Natural killer cell treated with Interleukin-12 subunit alpha and Interleukin-12 subunit beta and Interleukin-15 and Interleukin-18, amount 100 ng/mL, for 72 hours (primary cell): Measurements from ENCODE around the gene ZCWPW1. TPM values are rescaled to one million over a fixed set of nuclear protein-coding genes. Genes with fewer than 3 reads are reported as not detected.

ENCODE experiments used
- ATAC-seq, 2 donors: fragments of 150-1000 bp; cut with Tn5 transposase in 1 of 2; sonication (Bioruptor Pico), chemical (Tn5 transposase) in 1 of 2; 2 replicates each; pipeline ENCODE4 v1.10.0; 2021
- DNase-seq: peaks from one replicate; pipeline ENCODE4 v3.0.0; 2022; ENCODE audit warnings: low spot score
- H3K27ac Mint-ChIP-seq, 2 donors: 1 replicate in 1 of 2; 2 replicates in 1 of 2; pipeline ENCODE4 v1.8.0; 2022; ENCODE audit warnings: mixed read lengths in 2 of 2, mild to moderate bottlenecking in 1 of 2, moderate library complexity in 1 of 2
- H3K27me3 Mint-ChIP-seq, 2 donors: 1 replicate in 1 of 2; 2 replicates in 1 of 2; pipeline ENCODE4 v1.8.0; 2022; ENCODE audit warnings: mixed read lengths in 2 of 2
- H3K36me3 Mint-ChIP-seq: one replicate; pipeline ENCODE4 v1.8.0; 2022; ENCODE audit warnings: mixed read lengths
- H3K4me1 Mint-ChIP-seq, 2 donors: 1 replicate in 1 of 2; 2 replicates in 1 of 2; pipeline ENCODE4 v1.8.0; 2022; ENCODE audit warnings: low read depth in 2 of 2, mixed read lengths in 2 of 2, mild to moderate bottlenecking in 1 of 2
- H3K4me3 Mint-ChIP-seq: one replicate; pipeline ENCODE4 v1.8.0; 2022; ENCODE audit warnings: mixed read lengths
- H3K9me3 Mint-ChIP-seq: 2 replicates; pipeline ENCODE4 v1.8.0; 2022; ENCODE audit warnings: mixed read lengths
- total RNA-seq, 2 donors: library from RNA; stranded (reverse); gene quantifications; one replicate each; pipeline ENCODE4 v1.2.3, GENCODE V29; 2022

ZCWPW1 gene, protein sequence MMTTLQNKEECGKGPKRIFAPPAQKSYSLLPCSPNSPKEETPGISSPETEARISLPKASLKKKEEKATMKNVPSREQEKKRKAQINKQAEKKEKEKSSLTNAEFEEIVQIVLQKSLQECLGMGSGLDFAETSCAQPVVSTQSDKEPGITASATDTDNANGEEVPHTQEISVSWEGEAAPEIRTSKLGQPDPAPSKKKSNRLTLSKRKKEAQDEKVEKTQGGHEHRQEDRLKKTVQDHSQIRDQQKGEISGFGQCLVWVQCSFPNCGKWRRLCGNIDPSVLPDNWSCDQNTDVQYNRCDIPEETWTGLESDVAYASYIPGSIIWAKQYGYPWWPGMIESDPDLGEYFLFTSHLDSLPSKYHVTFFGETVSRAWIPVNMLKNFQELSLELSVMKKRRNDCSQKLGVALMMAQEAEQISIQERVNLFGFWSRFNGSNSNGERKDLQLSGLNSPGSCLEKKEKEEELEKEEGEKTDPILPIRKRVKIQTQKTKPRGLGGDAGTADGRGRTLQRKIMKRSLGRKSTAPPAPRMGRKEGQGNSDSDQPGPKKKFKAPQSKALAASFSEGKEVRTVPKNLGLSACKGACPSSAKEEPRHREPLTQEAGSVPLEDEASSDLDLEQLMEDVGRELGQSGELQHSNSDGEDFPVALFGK
- total RNA-seq = 1 to 10 TPM; 1.3 to 2.5 TPM

DNA sequence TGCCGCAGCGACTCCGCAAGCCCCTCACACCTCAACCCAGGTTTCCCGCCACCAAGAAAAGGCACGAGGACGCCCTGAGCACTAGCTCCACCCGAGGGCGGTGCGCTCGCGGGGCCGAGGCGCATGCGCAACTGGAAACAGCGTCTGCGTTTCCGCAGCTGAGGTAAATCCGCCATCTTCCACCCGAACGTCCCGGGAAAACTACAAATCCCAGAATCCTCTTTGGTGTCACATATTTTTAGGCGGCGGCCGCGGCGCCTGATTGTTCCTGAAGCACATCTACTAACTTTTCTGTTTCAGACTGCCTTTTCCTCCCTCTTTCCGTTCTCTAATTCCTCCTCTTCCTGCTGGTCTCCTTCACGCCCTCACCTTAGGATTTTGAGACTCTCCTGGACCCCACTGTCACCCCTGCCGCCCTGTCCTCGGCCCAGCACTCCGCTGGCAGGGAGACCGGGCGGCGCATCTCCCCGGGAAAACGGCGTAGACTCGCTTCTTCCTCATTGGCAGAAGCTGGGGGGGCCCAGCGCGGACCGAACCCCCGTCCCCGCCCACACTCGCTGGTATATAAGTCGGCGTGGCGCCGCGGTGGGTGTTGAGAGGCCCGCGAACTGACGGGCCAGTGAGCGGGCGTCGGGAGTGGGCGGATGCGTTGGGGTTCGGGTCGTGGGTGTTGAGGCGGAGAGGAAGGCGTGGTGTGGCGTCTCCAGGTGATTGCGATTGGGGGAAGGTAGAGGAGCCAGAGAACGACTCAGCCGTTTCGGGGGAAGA is at the start of gene ZCWPW1:
ZCWPW1 (minus strand) TSS at position 505 of the 768 bp plus-strand sequence. CDS start 8,054 bp downstream, outside the sequence.
- Mint-ChIP-seq H3K4me3 (peak within 1 kb of the TSS; percentile 97), H3K4me1 (peaks cover 39 to 46% of the 10 kb centered on the region in 2 donors), H3K27me3 (no peaks in the 10 kb centered on the region), H3K36me3 (peaks cover 10% of the 10 kb centered on the region), H3K9me3 (no peaks in the 10 kb centered on the region), H3K27ac (peak within 1 kb of the TSS; percentile 99 to 100)
- DNase-seq = peak; percentile 97
- peak; percentile 76 to 79 for ATAC-seq

DNA sequence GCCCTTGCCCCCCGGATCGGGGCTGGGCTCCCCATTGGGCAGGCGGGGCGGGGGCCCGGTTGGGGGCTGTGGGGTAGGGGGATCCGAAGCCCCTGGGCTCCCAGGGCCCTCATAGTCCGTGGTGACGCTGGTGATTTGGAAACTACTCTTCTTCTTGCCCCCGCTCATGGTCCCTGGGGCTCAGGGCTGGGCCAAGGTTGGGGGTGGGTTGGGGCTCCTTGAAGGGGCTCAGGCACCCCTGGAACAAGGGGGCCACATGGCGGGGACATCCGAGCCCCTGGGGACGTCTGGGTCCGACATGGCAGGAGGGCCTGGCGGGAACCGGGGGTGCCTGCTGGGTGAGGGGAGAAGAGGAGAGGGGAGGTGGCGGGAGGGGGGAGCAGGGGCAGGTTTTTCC is 49.4 kb upstream of the ZCWPW1 start:
- ATAC-seq = no peak
- Mint-ChIP-seq H3K4me3 (peak overlapping the region; percentile 100), H3K9me3 (no peaks in the 10 kb centered on the region), H3K4me1 (peaks cover 35 to 41% of the 10 kb centered on the region in 2 donors), H3K36me3 (peaks cover 13% of the 10 kb centered on the region), H3K27me3 (no peaks in the 10 kb centered on the region), H3K27ac (peak overlapping the region; percentile 71 to 92)
- DNase-seq = no peak

DNA sequence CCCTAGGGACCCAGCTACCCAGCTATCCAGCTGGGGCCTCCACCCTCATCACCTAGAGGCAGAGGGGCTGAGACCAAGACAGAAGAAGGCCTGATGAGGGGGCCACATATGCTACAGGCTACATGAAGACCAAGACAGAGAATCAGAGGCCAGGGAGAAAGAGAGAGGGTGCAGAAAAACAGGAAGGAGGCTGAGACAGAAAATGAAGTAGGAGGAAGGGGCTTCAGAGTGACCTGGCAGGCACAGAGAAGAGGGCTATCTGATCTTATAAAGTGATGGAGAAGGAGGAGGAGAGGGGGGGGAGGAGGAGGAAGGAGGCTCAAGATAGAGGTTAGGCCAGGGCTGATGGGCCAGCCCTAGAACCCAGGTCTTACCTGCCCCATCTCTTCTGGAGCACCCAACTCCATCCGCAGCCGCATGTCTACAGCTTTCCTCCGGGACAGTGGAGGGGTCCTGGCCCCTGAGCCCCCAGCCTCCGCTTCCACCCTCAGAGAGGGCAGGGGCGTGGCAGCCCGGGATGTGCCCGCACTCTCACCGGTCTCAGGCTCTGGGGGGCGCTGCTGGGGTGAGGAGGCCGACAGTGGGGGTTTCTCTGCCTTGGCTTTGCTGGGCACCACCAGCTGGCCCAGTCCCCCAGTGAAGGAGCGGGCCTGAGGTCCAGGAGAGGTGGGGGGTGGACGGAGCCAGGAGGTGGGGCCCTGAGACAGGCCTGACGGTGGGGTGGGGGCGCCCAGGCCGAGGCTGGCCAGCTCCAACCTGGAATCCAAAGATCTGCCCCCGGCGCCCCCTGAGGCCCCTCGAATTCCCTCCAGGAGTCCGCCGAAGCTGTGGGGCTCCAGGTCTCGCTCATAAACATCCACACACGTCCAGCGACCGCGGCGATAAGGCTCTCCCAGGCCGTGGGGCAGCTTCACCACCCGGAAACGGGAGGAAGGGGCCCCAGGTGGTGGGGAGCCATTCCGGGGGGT is 48.7 kb upstream of the ZCWPW1 start:
- Mint-ChIP-seq H3K27me3 (no peaks in the 10 kb centered on the region), H3K9me3 (no peaks in the 10 kb centered on the region), H3K27ac (peak overlapping the region; percentile 79 to 92), H3K4me3 (peak overlapping the region; percentile 100), H3K4me1 (peaks cover 33 to 41% of the 10 kb centered on the region in 2 donors), H3K36me3 (peaks cover 13% of the 10 kb centered on the region)
- ATAC-seq = no peak
- DNase-seq = no peak

DNA sequence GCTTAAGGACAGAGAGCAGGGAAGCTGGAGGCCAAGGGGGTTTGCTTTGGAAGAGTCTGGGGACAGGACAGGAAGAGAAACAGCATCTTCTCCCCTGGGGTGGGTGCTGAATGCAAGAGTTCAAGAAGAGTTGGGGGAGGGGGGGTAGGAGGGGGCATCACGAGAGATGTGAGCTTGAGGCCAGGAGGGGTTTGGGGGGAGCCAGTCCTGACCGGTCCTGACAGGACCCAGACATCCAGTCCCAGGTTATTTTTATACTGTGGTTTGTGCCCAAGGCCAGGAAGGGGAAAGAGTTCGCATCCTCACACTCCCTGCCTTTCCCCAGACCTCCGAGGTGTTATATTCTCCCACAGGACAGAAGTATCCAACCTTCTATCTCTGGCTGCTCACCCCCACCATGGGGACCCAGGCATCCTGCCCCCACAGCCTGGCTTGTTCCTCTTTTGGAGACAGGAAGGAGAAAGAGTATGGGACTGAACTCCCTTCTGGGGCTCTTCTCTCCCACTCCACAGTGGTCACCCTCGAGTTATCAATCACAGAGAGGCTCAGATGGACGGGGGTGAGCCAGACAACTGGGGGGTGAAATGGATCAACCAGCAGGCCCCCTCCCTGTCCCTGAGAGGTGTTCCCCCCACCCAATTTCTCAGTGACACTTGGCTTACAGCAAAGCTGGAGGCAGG is 47.7 kb upstream of the ZCWPW1 start:
- Mint-ChIP-seq H3K27me3 (no peaks in the 10 kb centered on the region), H3K27ac (peak overlapping the region; percentile 79 to 87), H3K9me3 (no peaks in the 10 kb centered on the region), H3K4me1 (peaks cover 33 to 42% of the 10 kb centered on the region in 2 donors), H3K36me3 (peaks cover 13% of the 10 kb centered on the region), H3K4me3 (peak overlapping the region; percentile 100)
- DNase-seq = no peak
- ATAC-seq = no peak

DNA sequence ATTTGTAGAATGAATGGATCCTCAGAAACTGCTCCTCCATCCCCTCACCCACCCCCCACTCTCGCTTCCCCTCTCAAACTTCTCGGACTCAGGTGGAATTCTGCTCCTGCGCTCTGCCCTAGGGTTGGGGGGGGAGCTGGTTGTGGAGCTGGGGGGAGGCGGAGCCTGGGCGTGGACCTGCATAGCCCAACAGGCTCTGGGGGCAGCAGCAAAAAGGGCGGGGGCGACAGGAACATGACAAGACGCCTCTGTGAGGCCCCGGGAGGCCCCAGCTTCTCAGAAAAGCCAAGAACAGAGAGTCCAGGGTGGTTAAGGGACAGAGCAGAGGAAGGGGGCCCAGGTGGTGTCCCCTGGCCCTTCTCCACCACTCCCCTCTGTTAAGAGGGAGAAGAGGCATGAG is 47.0 kb upstream of the ZCWPW1 start:
- Mint-ChIP-seq H3K27ac (peak overlapping the region; percentile 79 to 87), H3K4me1 (peaks cover 33 to 42% of the 10 kb centered on the region in 2 donors), H3K4me3 (peak overlapping the region; percentile 100), H3K36me3 (peaks cover 13% of the 10 kb centered on the region), H3K27me3 (no peaks in the 10 kb centered on the region), H3K9me3 (no peaks in the 10 kb centered on the region)
- DNase-seq = no peak
- no peak for ATAC-seq

DNA sequence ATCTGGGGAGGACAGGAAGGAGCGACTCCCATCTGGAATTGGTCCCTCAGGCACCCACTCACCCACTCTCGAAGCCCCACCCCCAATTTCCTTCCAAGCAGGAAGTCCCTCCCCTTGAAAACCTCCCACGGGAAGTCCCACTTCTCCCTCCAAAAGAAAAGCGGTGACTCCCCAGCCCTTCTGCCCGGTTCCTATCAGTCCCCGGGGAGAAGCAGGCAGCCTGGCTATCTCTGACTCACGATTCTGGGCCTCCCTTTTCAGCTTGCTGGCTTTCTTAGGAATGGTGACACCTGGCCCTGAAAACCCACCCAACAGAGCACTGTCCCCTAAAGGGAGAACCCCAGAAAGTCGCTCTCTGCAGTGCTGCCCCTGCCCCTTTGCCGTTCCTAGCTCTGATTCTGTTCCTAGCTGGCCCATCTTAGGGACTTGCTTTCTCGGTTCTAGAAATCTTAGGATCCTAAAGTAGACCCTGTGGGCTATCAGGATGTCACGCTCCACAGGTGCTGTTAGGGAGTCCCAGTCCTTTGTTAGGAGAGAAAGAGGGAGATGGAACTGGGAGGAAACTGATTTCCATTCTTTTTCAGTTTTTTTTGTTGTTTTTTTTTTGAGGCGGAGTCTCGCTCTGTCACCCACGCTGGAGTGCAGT is 44.5 kb upstream of the ZCWPW1 start:
- peaks cover 33 to 43% of the 10 kb centered on the region in 2 donors for H3K4me1 Mint-ChIP-seq
- no peaks in the 10 kb centered on the region for H3K27me3 Mint-ChIP-seq
- ATAC-seq (no peak), DNase-seq (no peak)
- peaks cover 7% of the 10 kb centered on the region for H3K36me3 Mint-ChIP-seq
- peak overlapping the region; percentile 27 for H3K4me3 Mint-ChIP-seq
- H3K9me3 Mint-ChIP-seq = no peaks in the 10 kb centered on the region
- peak overlapping the region; percentile 79 to 80 for H3K27ac Mint-ChIP-seq

DNA sequence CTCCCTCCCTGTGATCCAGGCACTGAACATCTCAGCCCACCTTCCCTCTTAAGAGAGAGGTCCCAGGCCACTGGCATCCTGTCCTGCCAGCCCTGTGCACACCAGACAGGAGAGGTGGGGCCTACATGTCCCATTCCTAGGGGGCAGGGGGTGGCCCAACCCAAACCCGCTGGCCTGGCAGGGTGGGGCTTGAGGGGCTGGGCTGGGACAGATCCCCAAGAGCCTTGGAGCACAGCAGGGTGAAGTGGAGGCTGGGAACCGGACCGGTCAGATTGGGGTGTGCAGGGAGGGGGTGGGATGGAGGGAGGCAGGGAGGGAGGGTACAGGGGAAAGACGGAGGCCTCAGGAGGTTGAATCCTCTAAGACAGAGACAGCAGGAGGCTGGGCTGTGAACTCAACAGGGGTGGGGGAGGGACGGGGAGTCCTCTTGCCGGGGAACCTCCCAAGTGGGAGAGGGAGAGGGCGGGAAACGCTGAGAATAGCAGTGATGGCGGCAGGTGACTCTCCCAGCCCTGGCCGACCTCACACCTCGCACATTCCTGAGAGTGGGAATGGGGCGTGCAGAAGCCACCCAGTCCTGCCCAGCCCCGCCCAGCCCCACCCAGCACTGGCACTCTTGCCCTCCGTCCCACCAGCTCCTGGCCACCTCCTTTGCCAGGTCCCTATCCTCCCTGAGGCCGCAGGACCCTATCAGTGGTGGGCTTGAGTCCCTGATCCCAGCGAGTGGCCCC is 43.8 kb upstream of the ZCWPW1 start:
- peaks cover 7% of the 10 kb centered on the region for H3K36me3 Mint-ChIP-seq
- ATAC-seq = no peak
- H3K4me3 Mint-ChIP-seq = no peak overlapping the region
- peak overlapping the region in 1 of 2 donors; percentile 80 for H3K27ac Mint-ChIP-seq
- H3K4me1 Mint-ChIP-seq = peaks cover 33 to 45% of the 10 kb centered on the region in 2 donors
- no peaks in the 10 kb centered on the region for H3K27me3 Mint-ChIP-seq
- no peak for DNase-seq
- no peaks in the 10 kb centered on the region for H3K9me3 Mint-ChIP-seq

DNA sequence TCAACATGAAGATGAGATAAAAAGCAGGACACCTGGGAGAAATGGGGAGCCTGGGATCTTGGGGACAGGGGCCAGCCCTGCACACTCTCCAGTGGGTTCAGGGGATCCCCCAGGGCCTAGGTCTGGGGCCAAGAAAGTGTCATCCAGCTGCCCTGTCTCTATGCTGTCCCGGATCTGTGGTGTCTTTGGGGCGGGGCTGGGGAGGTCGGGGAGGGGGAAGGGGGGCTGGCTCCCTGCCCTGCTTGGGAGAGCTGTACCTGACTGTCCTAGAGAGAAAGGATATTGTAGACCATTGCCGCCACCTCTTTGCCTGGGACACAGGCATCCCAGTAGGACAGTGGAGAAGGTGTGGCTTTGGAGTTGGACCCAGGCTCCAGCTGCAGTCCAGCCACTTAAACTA is 42.5 kb upstream of the ZCWPW1 start:
- H3K4me1 Mint-ChIP-seq = peaks cover 23 to 36% of the 10 kb centered on the region in 2 donors
- peak overlapping the region in 1 of 2 donors; percentile 23 for H3K27ac Mint-ChIP-seq
- DNase-seq (no peak), ATAC-seq (peak in 1 of 2 donors; percentile 29)
- H3K27me3 Mint-ChIP-seq = no peaks in the 10 kb centered on the region
- no peaks in the 10 kb centered on the region for H3K9me3 Mint-ChIP-seq
- H3K4me3 Mint-ChIP-seq = no peak overlapping the region
- H3K36me3 Mint-ChIP-seq = no peaks in the 10 kb centered on the region

DNA sequence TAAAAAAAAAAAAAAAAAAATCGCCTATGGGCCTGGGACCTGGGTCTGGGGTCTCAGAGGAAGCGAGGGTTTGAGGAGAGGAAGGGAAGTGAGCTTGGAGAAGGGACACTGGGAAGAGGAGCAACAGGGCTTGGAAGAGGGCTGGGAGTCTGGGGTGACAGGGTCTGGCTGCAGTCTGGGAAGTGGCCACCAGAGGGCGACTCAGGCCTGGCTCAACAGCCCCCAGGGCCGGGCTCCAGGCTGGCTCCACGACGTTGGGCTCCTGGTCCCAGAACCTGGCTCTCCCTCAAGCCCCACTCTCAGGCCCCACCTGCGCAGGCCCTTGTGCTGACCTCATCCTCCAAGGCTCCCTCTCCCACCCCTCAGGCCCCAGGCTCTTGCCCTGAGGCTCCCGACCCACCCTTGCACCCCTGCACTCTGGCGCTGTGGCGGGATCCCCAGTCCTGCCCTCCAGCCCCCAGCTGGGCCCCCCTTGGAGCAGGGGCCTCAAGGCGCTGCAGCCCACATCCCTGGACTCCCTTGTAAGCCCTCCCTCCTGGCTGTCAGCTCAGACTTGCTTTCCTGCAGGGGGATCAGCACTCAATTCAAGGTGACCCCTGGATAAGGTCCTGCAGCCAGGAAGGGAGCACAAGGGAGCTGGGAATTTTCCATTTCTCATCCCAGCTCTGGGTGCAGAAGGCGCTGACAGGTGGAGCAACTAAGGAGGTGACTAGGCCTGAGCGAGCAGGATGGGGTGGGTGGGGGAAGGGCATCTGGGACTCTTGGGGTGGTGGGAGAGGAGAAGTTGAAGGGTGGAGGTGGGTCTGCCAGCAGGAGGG is 40.9 kb upstream of the ZCWPW1 start:
- Mint-ChIP-seq H3K27me3 (no peaks in the 10 kb centered on the region), H3K27ac (no peak overlapping the region), H3K4me3 (no peak overlapping the region), H3K36me3 (no peaks in the 10 kb centered on the region), H3K4me1 (peaks cover 12 to 26% of the 10 kb centered on the region in 2 donors), H3K9me3 (no peaks in the 10 kb centered on the region)
- ATAC-seq = peak; percentile 86 to 87
- DNase-seq = peak; percentile 77

DNA sequence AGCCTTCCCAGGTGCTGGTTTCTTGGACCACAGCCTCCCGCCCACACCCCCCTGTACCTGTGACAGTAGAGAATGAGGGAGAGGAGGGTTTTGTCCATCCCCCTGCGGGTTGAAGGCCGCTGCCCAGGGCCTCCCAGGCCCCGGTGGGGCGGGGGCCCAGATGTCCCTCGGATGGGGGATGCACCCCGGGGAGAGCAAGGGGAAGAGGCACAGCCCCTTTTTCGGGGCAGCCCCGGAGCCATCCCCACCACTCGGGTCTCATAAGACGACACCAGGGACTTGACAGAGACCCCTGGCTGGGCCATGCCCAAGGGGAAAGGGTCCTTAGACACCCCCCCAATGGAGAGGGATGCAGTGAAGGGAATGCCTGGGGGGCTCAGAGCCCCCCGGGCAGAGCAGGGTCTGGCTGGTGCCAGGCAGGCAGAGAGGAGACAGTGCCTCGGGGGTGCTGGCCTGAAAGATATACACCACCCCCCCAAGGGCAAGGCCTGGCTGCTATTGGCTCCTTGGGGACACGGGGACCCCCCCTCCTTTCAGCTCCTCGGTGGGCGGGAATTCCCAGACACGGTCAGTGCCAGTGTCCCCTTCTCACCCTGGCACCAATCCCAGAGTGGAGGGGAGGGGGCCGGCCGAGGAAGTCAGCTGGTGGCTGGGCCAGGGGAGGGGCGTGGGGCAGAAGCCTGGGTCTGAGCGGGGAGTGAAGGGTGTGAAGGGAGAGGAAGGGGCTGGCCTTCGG is 39.3 kb upstream of the ZCWPW1 start:
- Mint-ChIP-seq H3K27ac (no peak overlapping the region), H3K27me3 (no peaks in the 10 kb centered on the region), H3K36me3 (no peaks in the 10 kb centered on the region), H3K4me3 (no peak overlapping the region), H3K9me3 (no peaks in the 10 kb centered on the region), H3K4me1 (peaks cover under 1 to 14% of the 10 kb centered on the region in 2 donors)
- ATAC-seq (no peak), DNase-seq (no peak)
